OCI-LY1 (cell line): ENCODE measurements around the gene IGLL5.

ENCODE experiments used
- CTCF ChIP-seq: fragments of 200-600 bp; sonication (generic), shearing (Covaris generic); IDR thresholded peaks from 2 replicates; pipeline ENCODE4 v1.5.1; 2017; ENCODE audit warnings: mild to moderate bottlenecking, antibody characterized with exemption, low read length, moderate library complexity, mixed read lengths
- EZH2 ChIP-seq: fragments of 200-600 bp; sonication (generic), shearing (Covaris generic); IDR thresholded peaks from 2 replicates; pipeline ENCODE4 v1.8.0; 2017; ENCODE audit warnings: borderline replicate concordance, mixed run types, mild to moderate bottlenecking, antibody characterized with exemption, low read length, moderate library complexity, mixed read lengths

DNA sequence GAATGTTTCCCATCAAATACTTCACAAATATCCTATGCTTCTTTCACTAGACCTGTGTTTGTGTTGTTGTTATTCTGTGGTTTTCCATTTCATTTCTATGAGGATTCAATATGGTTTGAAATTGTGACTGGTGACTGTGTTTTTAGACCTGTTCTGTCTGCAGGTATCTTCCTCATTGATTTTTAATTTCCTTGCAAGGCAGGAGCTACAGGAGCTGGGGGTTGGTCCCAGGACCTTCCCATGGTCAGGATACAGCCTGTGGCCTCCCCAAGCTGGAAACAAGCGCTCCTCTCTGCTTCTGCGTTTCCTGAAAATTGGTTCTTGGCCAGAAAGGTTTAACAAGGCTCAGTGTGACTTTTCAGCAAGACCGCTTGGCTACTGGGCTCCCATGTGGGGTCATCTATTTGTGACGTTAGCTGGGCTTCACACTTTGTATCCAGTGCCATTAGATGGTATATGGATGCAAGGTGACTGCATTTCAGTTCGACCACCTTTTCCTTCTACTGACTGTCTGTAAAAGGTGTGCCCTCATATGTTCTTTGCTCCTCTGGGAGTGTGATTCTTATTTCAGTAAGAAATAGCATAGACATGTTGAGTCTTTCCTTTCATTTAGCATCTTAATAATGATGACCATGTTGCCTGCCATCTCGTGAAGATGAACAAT, 21.5 kb downstream of the IGLL5 start:
- TF ChIP-seq CTCF (no peak), EZH2 (no peak)
